SK-N-SH (cell line): ENCODE data around the gene CZIB. TPM values are rescaled to one million over a fixed set of nuclear protein-coding genes. Genes with fewer than 3 reads are reported as not detected.

Source experiments
- CTCF ChIA-PET: fragments of 300-600, 350-600 bp; formaldehyde crosslinking; extraction: SDS; loops from one replicate; lab custom pipeline; 2021; lab: Yijun Ruan, JAX
- POLR2A ChIA-PET: fragments of 350-600 bp; sonication (Branson Sonifier 250); formaldehyde crosslinking; extraction: SDS; loops from one replicate; lab custom pipeline; 2020; ENCODE audit warnings: antibody characterized with exemption, inconsistent platforms; lab: Yijun Ruan, JAX
- DNase-seq: peaks from one replicate; pipeline ENCODE4 v3.0.0; 2012
- H2AFZ ChIP-seq: fragments of 200-600 bp; sonication (generic); 2 replicates; pipeline ENCODE4 v1.8.1; 2016; ENCODE audit warnings: antibody characterized with exemption, mild to moderate bottlenecking, low read depth
- H3F3A ChIP-seq: fragments of 200-600 bp; sonication (generic); replicated peaks from 2 replicates; pipeline ENCODE3; 2016; ENCODE audit warnings: antibody characterized with exemption, mild to moderate bottlenecking; ENCODE audit not compliant: insufficient read depth
- H3K27ac ChIP-seq, 2 experiments: fragments of 200-500 bp in 1 of 2; fragments of 200-600 bp in 1 of 2; sonication (Bioruptor generic) in 1 of 2; sonication (generic), shearing (Covaris generic) in 1 of 2; 2 replicates each; pipeline versions ENCODE4 v1.5.1 to v1.6.1; 2014 to 2016; ENCODE audit warnings: low read depth in 2 of 2, inconsistent platforms in 1 of 2, low read length in 1 of 2, mild to moderate bottlenecking in 1 of 2, mixed read lengths in 1 of 2
- H3K27me3 ChIP-seq: fragments of 200-600 bp; sonication (generic), shearing (Covaris generic); 2 replicates; pipeline ENCODE4 v1.6.1; 2016; ENCODE audit warnings: mixed run types; ENCODE audit not compliant: insufficient read depth
- H3K36me3 ChIP-seq, 2 experiments: fragments of 200-500 bp in 1 of 2; fragments of 200-600 bp in 1 of 2; sonication (Bioruptor generic) in 1 of 2; sonication (generic) in 1 of 2; replicated peaks in 1 of 2; 2 replicates each; pipeline versions ENCODE3 to v1.5.1; 2014 to 2016; ENCODE audit warnings: low read length in 1 of 2, mild to moderate bottlenecking in 1 of 2; ENCODE audit not compliant: insufficient read depth in 2 of 2, control insufficient read depth in 1 of 2
- H3K4me1 ChIP-seq, 2 experiments: fragments of 200-500 bp in 1 of 2; fragments of 200-600 bp in 1 of 2; sonication (Bioruptor generic) in 1 of 2; sonication (generic), shearing (Covaris generic) in 1 of 2; 2 replicates each; pipeline versions ENCODE4 v1.5.1 to v1.6.1; 2014 to 2016; ENCODE audit warnings: low read depth in 1 of 2, low read length in 1 of 2, mixed run types in 1 of 2; ENCODE audit not compliant: insufficient read depth in 2 of 2, control insufficient read depth in 1 of 2
- H3K4me2 ChIP-seq: fragments of 200-600 bp; sonication (generic), shearing (Covaris generic); 2 replicates; pipeline ENCODE4 v1.6.1; 2017; ENCODE audit warnings: mixed run types
- H3K4me3 ChIP-seq, 2 experiments: fragments of 200-500 bp in 1 of 2; fragments of 200-600 bp in 1 of 2; sonication (Bioruptor generic) in 1 of 2; sonication (generic), shearing (Covaris generic) in 1 of 2; 2 replicates each; pipeline versions ENCODE4 v1.5.1 to v1.8.1; 2014 to 2016; ENCODE audit warnings: low read depth in 2 of 2, inconsistent platforms in 1 of 2, low read length in 1 of 2, mild to moderate bottlenecking in 1 of 2, mixed read lengths in 1 of 2, moderate library complexity in 1 of 2
- H3K79me2 ChIP-seq: fragments of 200-600 bp; sonication (generic); 2 replicates; pipeline ENCODE4 v1.8.1; 2017; ENCODE audit warnings: mild to moderate bottlenecking; ENCODE audit not compliant: insufficient read depth
- H3K9ac ChIP-seq: fragments of 200-600 bp; sonication (generic); 2 replicates; pipeline ENCODE4 v1.6.1; 2017; ENCODE audit warnings: mixed run types
- H3K9me2 ChIP-seq: fragments of 200-600 bp; sonication (generic); 2 replicates; pipeline ENCODE4 v1.6.1; 2017; ENCODE audit warnings: mixed run types
- H3K9me3 ChIP-seq: fragments of 200-600 bp; sonication (generic); 2 replicates; pipeline ENCODE4 v1.6.1; 2017; ENCODE audit warnings: mixed run types, mild to moderate bottlenecking, moderate library complexity
- H4K20me1 ChIP-seq: fragments of 200-600 bp; sonication (generic); 2 replicates; pipeline ENCODE4 v1.6.1; 2017; ENCODE audit warnings: mild to moderate bottlenecking, mixed run types; ENCODE audit not compliant: insufficient read depth
- CHD2 ChIP-seq: fragments of 150-350 bp; IDR thresholded peaks from 2 replicates; pipeline ENCODE4 v1.6.1; 2018; ENCODE audit warnings: low read length; ENCODE audit not compliant: partially characterized antibody
- CTCF ChIP-seq: fragments of 200-600 bp; sonication (generic); IDR thresholded peaks from 2 replicates; pipeline ENCODE4 v1.6.1; 2017; ENCODE audit warnings: antibody characterized with exemption, mild to moderate bottlenecking, moderate library complexity
- ELF1 ChIP-seq: IDR thresholded peaks from 2 replicates; pipeline ENCODE4 v1.4.0; 2012
- EP300 ChIP-seq, 2 experiments: IDR thresholded peaks; 2 replicates each; pipeline versions ENCODE4 v1.4.0 to v1.6.1; 2012; ENCODE audit warnings: borderline replicate concordance in 1 of 2, low read depth in 1 of 2, low read length in 1 of 2
- EZH2phosphoT487 ChIP-seq: fragments of 200-600 bp; sonication (generic); IDR thresholded peaks from 2 replicates; pipeline ENCODE4 v1.6.1; 2017; ENCODE audit warnings: low read depth, mixed run types, mild to moderate bottlenecking, antibody characterized with exemption, moderate library complexity, borderline replicate concordance
- GABPA ChIP-seq: IDR thresholded peaks from 2 replicates; pipeline ENCODE4 v1.4.0; 2012; ENCODE audit warnings: low read depth, mild to moderate bottlenecking
- GATA2 ChIP-seq: sonication (generic); formaldehyde crosslinking; IDR thresholded peaks from 2 replicates; pipeline ENCODE4 v1.5.0; 2020; ENCODE audit warnings: mild to moderate bottlenecking, missing genetic modification reagents
- MAX ChIP-seq: IDR thresholded peaks from 2 replicates; pipeline ENCODE4 v1.4.0; 2012; ENCODE audit warnings: low read depth
- MEF2A ChIP-seq: IDR thresholded peaks from 2 replicates; pipeline ENCODE4 v1.4.0; 2012; ENCODE audit warnings: low read depth, borderline replicate concordance
- POLR2AphosphoS5 ChIP-seq: IDR thresholded peaks from 2 replicates; pipeline ENCODE4 v1.6.1; 2012; ENCODE audit warnings: low read depth, low read length
- RAD21 ChIP-seq: IDR thresholded peaks from 2 replicates; pipeline ENCODE4 v1.6.1; 2012; ENCODE audit warnings: mild to moderate bottlenecking, low read length
- RCOR1 ChIP-seq: fragments of 150-350 bp; IDR thresholded peaks from 2 replicates; pipeline ENCODE4 v1.6.1; 2017; ENCODE audit warnings: antibody characterized with exemption, low read length
- RFX5 ChIP-seq: IDR thresholded peaks from 2 replicates; pipeline ENCODE4 v1.6.1; 2012; ENCODE audit warnings: mild to moderate bottlenecking, improper control_type of control experiment, low read length
- SMC3 ChIP-seq: IDR thresholded peaks from 2 replicates; pipeline ENCODE4 v1.6.1; 2012; ENCODE audit warnings: low read depth, low read length, improper control_type of control experiment
- USF1 ChIP-seq: IDR thresholded peaks from 2 replicates; pipeline ENCODE4 v1.4.0; 2012; ENCODE audit warnings: low read depth, borderline replicate concordance
- WGBS: methylation state at CpG from one replicate; pipeline ENCODE4 v1.1.6; 2017; ENCODE audit warnings: low lambda C conversion rate; 5-methylcytosine and 5-hydroxymethylcytosine counted together
- polyA plus RNA-seq, 3 experiments: library from polyadenylated mRNA; depleted of rRNA; stranded (reverse); fragments of >200 nt; gene quantifications; 2 replicates each; pipeline ENCODE4 v1.2.3, GENCODE V29; 2012
- TF ChIP-seq, protein P1 (sequence below): IDR thresholded peaks from 2 replicates; pipeline ENCODE4 v1.6.1; 2012; ENCODE audit warnings: mild to moderate bottlenecking, low read depth, low read length, moderate library complexity

CZIB gene
- polyA plus RNA-seq, 1 of the 3 experiments (the other 2 are of a cell fraction) = 69.0 TPM

- no peak for DNase-seq
- H2AFZ ChIP-seq = no peak overlapping the region
- H3K79me2 ChIP-seq = no peaks in the 10 kb centered on the region
- no peaks in the 10 kb centered on the region for H3K27me3 ChIP-seq
- no peaks in the 10 kb centered on the region for H4K20me1 ChIP-seq
- no peaks in the 10 kb centered on the region for H3K9me3 ChIP-seq
- H3F3A ChIP-seq = no peaks in the 10 kb centered on the region
- no peak overlapping the region for H3K27ac ChIP-seq
- CTCF ChIA-PET = interaction anchor here (1.0 kb wide), 1 partner anchor 134 kb away, joined by 3 read pairs; no protein-coding TSS in a partner anchor
- no peak overlapping the region for H3K4me3 ChIP-seq
- POLR2A ChIA-PET = no interaction called here
- H3K9ac ChIP-seq = no peak overlapping the region
- peaks cover 17 to 68% of the 10 kb centered on the region in 2 experiments for H3K36me3 ChIP-seq
- H3K4me2 ChIP-seq = no peak overlapping the region
- WGBS = 100% methylated on average over 2 of the region's 2 CpGs
- H3K4me1 ChIP-seq = peaks cover 0 to 11% of the 10 kb centered on the region in 2 experiments; a peak in 1 of 4 replicates
- H3K9me2 ChIP-seq = no peaks in the 10 kb centered on the region
- no peak for TF ChIP-seq GABPA
- no peak for TF ChIP-seq RFX5
- no peak for TF ChIP-seq CHD2
- TF ChIP-seq GATA2 = no peak
- no peak for TF ChIP-seq POLR2AphosphoS5
- no peak for TF ChIP-seq MEF2A
- TF ChIP-seq EZH2phosphoT487 = no peak
- no peak for TF ChIP-seq RCOR1
- TF ChIP-seq CTCF = no peak
Observed at GRCh38 chr1:53259932-53260331, 39.5 kb upstream of the CZIB start.

GRCh38 chr1:53258216-53258615, 37.8 kb upstream of the CZIB start:
- Histone ChIP-seq H3K9ac (no peak overlapping the region), H3K4me2 (no peak overlapping the region), H3F3A (peaks cover 8% of the 10 kb centered on the region), H4K20me1 (no peaks in the 10 kb centered on the region), H3K79me2 (no peaks in the 10 kb centered on the region), H3K27me3 (no peaks in the 10 kb centered on the region), H3K9me3 (no peaks in the 10 kb centered on the region), H3K27ac (no peak overlapping the region), H3K4me3 (no peak overlapping the region), H2AFZ (no peak overlapping the region)
- POLR2A ChIA-PET = no interaction called here
- WGBS = 78% methylated on average over 1 of the region's 1 CpG
- TF ChIP-seq MAX = no peak
- TF ChIP-seq SMC3 = no peak
- no peak for TF ChIP-seq USF1
- TF ChIP-seq EP300 (IDR thresholded peaks at IDR 0.05; ENCODE audit: borderline replicate concordance in 1 of 2, low read depth in 1 of 2, low read length in 1 of 2) = no peak
- no peak for TF ChIP-seq RAD21
- TF ChIP-seq, protein P1, sequence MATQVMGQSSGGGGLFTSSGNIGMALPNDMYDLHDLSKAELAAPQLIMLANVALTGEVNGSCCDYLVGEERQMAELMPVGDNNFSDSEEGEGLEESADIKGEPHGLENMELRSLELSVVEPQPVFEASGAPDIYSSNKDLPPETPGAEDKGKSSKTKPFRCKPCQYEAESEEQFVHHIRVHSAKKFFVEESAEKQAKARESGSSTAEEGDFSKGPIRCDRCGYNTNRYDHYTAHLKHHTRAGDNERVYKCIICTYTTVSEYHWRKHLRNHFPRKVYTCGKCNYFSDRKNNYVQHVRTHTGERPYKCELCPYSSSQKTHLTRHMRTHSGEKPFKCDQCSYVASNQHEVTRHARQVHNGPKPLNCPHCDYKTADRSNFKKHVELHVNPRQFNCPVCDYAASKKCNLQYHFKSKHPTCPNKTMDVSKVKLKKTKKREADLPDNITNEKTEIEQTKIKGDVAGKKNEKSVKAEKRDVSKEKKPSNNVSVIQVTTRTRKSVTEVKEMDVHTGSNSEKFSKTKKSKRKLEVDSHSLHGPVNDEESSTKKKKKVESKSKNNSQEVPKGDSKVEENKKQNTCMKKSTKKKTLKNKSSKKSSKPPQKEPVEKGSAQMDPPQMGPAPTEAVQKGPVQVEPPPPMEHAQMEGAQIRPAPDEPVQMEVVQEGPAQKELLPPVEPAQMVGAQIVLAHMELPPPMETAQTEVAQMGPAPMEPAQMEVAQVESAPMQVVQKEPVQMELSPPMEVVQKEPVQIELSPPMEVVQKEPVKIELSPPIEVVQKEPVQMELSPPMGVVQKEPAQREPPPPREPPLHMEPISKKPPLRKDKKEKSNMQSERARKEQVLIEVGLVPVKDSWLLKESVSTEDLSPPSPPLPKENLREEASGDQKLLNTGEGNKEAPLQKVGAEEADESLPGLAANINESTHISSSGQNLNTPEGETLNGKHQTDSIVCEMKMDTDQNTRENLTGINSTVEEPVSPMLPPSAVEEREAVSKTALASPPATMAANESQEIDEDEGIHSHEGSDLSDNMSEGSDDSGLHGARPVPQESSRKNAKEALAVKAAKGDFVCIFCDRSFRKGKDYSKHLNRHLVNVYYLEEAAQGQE = no peak
- no peak for TF ChIP-seq ELF1
- no peak for TF ChIP-seq RFX5
- TF ChIP-seq, all 33 proteins: peak for 0
- Histone ChIP-seq H3K4me1 (peaks cover 0 to 11% of the 10 kb centered on the region in 2 experiments; a peak in 1 of 4 replicates), H3K36me3 (peaks cover 17 to 54% of the 10 kb centered on the region in 2 experiments), H3K9me2 (no peaks in the 10 kb centered on the region)
- DNase-seq = no peak
- CTCF ChIA-PET = interaction anchor here (0.6 to 6.0 kb wide), 4 partner anchors 18 to 360 kb away, joined by 3 to 25 read pairs (median 4); no protein-coding TSS in a partner anchor
